NCI-H2029 treated with DMSO at 0.1 percent for 48 hours (cell line): ENCODE data around the gene PRKCQ.
"Not testable (repeated sequence)": the region's sequence is repeated elsewhere in the genome, so short reads cannot be mapped to it uniquely, and the experiment has no call there.

Experiments used
- DNase-seq: peaks from one replicate; lab custom pipeline; 2025; lab: John Stamatoyannopoulos, UW

Gene PRKCQ

GRCh38 chr10:6383096-6383812 is 196.8 kb downstream of the PRKCQ start:
- DNase-seq = no peak

- no peak for DNase-seq
These were observed 198.0 kb downstream of the PRKCQ start for GRCh38 chr10:6382081-6382480.

- DNase-seq = not testable (repeated sequence)
These were observed 199.6 kb downstream of the PRKCQ start for GRCh38 chr10:6380478-6380877.

- no peak for DNase-seq
These were observed 200.9 kb downstream of the PRKCQ start for GRCh38 chr10:6379015-6379776.
